IMR-90 (cell line): ENCODE data around the gene DNAJC30.

Experiments used
- CEBPB ChIP-seq: IDR thresholded peaks from 2 replicates; pipeline ENCODE4 v1.6.1; 2012; ENCODE audit warnings: low read depth, low read length, improper control_type of control experiment
- MAFK ChIP-seq: IDR thresholded peaks from 2 replicates; pipeline ENCODE4 v1.6.1; 2012; ENCODE audit warnings: low read depth, low read length, improper control_type of control experiment
- POLR2A ChIP-seq: IDR thresholded peaks from 2 replicates; pipeline ENCODE4 v1.6.1; 2012; ENCODE audit warnings: mild to moderate bottlenecking, low read depth, low read length
- RAD21 ChIP-seq: IDR thresholded peaks from 2 replicates; pipeline ENCODE4 v1.6.1; 2012; ENCODE audit warnings: low read length, improper control_type of control experiment
- RFX5 ChIP-seq: IDR thresholded peaks from 2 replicates; pipeline ENCODE4 v1.8.0; 2012; ENCODE audit warnings: low read depth, mild to moderate bottlenecking, low read length, moderate library complexity
- SMC3 ChIP-seq: fragments of 150-350 bp; IDR thresholded peaks from 2 replicates; pipeline ENCODE4 v1.6.1; 2016; ENCODE audit warnings: low read depth, mild to moderate bottlenecking, antibody characterized with exemption, low read length, moderate library complexity
- TF ChIP-seq, protein P1 (sequence below): conservative IDR thresholded peaks from 2 replicates; pipeline ENCODE4 v1.5.1; 2012; ENCODE audit warnings: mild to moderate bottlenecking, low read depth, low read length, improper control_type of control experiment

GRCh38 chr7:73671857-73672445 is 11.3 kb downstream of the DNAJC30 start:
- TF ChIP-seq POLR2A (no peak), RFX5 (no peak), MAFK (no peak), RAD21 (no peak), SMC3 (no peak), CEBPB (no peak)
- TF ChIP-seq, protein P1, sequence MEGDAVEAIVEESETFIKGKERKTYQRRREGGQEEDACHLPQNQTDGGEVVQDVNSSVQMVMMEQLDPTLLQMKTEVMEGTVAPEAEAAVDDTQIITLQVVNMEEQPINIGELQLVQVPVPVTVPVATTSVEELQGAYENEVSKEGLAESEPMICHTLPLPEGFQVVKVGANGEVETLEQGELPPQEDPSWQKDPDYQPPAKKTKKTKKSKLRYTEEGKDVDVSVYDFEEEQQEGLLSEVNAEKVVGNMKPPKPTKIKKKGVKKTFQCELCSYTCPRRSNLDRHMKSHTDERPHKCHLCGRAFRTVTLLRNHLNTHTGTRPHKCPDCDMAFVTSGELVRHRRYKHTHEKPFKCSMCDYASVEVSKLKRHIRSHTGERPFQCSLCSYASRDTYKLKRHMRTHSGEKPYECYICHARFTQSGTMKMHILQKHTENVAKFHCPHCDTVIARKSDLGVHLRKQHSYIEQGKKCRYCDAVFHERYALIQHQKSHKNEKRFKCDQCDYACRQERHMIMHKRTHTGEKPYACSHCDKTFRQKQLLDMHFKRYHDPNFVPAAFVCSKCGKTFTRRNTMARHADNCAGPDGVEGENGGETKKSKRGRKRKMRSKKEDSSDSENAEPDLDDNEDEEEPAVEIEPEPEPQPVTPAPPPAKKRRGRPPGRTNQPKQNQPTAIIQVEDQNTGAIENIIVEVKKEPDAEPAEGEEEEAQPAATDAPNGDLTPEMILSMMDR = no peak
